D721Med (cell line): ENCODE data around the gene ARL6IP1.

Source experiments
- DNase-seq: peaks from one replicate; pipeline ENCODE4 v3.0.0; 2011; ENCODE audit warnings: low spot score; ENCODE audit not compliant: insufficient read length
- FAIRE-seq: peaks from 2 replicates; lab custom pipeline; 2011; peaks lifted over from hg19 to GRCh38; lab: Jason Lieb, UNC
- TF ChIP-seq, protein P1 (sequence below): IDR thresholded peaks from 2 replicates; pipeline ENCODE4 v1.5.1; 2012; ENCODE audit warnings: mild to moderate bottlenecking, control low read depth; ENCODE audit not compliant: insufficient read depth; ENCODE audit errors: missing control alignments

The ARL6IP1 gene

DNA sequence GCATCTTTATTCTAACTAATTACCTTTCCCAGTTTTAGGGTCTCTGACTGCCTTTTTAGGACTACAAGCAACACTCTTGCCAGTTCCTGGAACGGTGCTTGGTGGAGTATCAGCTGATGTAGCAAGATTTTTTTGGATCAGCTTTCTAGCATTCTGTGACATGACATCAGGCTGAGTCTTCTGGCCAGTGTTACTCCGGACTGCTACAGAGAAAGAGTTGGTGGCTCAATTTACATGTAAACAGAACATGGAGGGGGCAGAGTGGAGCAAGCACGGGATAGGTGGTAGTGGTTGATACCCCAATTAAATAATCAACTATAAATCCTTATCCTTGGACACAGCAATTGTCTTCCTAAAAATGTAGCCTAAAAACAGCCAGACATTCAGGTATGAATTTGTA lies 10.6 kb upstream of the ARL6IP1 start:
- FAIRE-seq: no peak
- no peak for DNase-seq

DNA sequence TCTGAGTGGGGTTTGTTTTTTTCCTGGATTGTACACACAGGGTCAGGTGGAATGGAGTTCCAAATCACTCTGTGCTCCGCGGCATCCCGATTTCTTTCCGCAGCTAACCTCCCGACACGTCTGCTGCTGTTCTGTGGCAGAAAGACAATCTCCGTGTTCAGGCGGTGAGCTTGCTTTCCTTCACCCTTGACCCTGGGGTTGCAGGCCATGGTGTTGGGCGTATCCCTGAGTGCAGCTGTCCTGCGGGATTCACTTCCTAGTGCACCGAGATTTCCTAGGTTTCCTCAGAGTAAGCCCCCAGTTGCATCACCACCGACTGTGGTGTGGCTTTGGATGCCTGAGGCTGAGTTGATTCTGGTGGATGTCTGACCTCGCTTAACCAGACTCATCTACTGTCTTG lies 7.8 kb upstream of the ARL6IP1 start:
- FAIRE-seq (no peak), DNase-seq (no peak)
- TF ChIP-seq, protein P1, sequence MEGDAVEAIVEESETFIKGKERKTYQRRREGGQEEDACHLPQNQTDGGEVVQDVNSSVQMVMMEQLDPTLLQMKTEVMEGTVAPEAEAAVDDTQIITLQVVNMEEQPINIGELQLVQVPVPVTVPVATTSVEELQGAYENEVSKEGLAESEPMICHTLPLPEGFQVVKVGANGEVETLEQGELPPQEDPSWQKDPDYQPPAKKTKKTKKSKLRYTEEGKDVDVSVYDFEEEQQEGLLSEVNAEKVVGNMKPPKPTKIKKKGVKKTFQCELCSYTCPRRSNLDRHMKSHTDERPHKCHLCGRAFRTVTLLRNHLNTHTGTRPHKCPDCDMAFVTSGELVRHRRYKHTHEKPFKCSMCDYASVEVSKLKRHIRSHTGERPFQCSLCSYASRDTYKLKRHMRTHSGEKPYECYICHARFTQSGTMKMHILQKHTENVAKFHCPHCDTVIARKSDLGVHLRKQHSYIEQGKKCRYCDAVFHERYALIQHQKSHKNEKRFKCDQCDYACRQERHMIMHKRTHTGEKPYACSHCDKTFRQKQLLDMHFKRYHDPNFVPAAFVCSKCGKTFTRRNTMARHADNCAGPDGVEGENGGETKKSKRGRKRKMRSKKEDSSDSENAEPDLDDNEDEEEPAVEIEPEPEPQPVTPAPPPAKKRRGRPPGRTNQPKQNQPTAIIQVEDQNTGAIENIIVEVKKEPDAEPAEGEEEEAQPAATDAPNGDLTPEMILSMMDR: no peak

More for the DNA sequence above, 10.6 kb upstream of the ARL6IP1 start:
- TF ChIP-seq, protein P1: no peak

DNA sequence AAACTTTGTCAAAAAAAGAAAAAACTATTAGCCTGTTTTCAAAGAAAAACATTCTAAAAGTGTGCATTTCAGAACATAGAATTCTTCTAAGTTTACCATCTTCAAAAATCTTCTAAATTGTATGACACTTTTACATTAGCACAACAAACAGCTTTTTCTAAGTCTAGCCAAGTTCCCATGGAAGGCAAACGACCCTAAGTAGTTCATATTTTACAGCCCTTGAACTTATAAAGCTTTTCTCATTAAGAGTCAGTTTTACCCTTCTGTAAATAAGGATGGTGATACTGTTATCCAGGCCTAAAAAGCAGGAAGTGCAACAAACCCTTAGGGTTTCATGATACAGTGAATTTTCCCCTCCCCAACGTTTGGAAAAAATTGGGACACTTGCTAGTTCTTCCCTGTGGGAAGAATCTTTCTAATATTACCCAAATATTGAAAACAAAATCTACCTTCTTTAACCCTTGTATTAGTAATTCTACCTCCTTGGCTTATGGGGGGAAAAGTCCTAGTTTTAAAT lies 4.0 kb upstream of the ARL6IP1 start:
- no peak for DNase-seq
- TF ChIP-seq, protein P1: no peak
- FAIRE-seq: no peak

DNA sequence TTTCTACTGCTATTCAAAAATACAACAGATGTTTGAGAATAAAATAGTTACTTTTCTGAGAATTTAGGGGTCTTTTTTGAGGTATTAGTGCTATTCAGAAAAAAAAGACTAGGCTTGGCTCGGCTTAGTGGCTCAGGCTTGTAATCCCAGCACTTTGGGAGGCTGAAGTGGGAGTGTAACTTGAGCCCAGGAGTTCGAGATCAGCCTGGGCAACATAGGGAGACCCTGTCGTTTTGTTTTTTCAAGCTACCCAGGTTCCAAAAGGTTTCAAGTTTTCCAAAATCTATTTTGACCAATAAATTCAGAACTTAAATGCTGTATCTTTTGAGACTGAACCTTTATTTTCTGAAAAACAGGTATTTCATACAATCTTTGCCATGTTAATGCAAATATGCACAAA lies 3.2 kb upstream of the ARL6IP1 start:
- TF ChIP-seq, protein P1: no peak
- DNase-seq: no peak
- no peak for FAIRE-seq

DNA sequence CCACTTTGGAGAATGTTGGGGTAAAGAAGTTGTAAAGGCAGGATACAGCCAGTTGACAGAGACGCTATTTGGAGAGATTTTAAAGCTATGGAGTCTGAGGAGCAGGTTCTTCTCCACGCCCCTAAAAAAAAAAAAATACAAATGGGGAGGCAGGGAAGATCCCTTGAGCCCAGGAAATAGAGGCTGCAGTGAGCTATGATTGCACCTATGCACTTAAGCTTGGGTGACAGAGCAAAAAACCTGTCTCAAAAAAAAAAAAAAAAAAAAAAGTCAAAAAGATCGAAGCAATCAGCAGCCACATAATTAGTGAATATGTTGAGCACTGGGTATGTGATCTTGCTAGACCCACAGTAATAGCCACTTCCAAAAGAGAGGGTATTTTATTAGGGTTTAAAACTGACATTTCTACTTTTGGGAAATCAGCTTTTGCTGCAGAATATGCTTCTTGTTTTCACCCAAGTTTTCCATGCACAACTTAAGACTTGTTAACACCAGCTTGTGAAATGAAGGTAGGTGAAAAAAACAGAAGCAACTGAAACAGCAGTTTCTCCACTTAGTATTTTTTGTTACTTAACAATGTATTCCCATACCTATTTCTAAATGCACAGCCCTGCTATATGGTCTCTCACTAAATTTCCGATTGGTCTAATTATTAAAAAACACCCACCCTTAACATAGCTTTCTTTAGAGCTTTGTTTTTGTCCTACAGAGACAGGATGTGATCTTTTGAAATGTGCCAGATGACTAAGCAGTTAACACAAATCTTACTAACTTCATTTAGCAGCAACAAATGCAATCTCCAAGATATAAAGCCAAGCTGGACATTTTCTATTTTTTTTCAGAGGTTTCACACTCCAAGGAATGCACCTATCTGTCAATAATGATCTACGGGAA lies 2.5 kb upstream of the ARL6IP1 start:
- DNase-seq (no peak), FAIRE-seq (no peak)
- TF ChIP-seq, protein P1: no peak

DNA sequence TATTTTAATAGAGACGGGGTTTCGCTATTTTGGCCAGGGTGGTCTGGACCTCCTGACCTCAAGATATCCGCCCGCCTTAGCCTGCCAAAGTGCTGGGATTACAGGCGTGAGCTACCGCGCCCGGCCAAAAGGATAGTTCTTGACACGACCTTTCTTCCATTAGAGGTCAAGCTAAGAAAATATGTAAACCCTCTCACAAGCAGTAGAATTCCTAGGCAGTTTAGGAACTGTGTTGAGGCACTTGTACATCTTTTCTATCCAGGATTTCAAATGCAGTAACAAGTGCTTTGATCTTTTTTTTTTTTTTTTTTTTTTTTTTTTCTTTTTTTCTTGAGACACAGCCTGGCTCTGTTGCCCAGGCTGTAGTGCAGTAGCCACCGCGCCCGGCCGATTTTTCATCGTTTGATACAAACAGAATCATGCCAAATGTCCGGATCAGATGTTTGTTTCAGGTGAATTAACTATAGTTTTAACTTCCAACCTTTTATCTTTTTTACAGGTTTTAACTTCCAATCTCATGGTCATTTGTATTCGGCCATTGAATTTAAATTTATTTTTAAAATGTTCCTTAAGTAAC lies 1.5 kb upstream of the ARL6IP1 start:
- DNase-seq (no peak), FAIRE-seq (no peak)
- TF ChIP-seq, protein P1: no peak
